SKM-1 (cell line): ENCODE data around the gene EFL1.

Experiments
- DNase-seq: peaks from one replicate; lab custom pipeline; 2025; ENCODE audit not compliant: unreplicated experiment; lab: John Stamatoyannopoulos, UW

Gene EFL1

DNA sequence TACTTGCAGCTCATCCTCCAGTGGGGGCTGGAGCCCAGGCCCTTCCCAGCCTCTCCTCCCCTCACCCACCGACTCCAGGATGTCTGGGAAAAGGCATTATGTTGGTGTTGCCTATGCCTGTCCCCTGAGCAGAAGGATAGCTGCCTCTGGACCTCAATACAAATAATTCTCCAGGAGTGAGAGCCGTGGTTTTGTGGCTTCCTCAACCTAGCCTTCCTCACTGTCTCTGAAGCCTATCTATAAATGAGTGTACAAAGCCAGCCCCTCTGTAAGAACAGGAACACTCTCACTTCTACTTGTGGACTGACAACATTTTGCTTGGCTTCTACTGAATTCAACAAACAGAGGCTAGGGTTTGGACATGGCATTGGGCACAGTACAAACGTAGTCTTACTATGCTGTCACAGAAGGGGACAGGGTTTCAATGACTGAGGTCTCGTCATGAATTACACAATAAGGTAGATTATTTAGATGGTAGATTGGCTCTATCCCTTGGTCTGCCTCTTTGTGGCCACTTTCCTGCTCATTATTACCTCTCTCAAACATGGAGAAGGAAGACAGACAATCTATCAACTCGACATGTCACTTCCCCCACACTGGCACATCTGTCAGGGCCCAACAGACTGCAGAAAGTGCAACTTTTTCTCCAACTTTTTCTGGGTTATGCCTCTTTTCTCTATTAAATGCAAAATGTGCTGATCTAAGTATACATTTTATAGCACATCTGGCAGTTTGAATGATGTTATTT lies 134.0 kb downstream of the EFL1 start:
- DNase-seq, result peak; percentile 44

DNA sequence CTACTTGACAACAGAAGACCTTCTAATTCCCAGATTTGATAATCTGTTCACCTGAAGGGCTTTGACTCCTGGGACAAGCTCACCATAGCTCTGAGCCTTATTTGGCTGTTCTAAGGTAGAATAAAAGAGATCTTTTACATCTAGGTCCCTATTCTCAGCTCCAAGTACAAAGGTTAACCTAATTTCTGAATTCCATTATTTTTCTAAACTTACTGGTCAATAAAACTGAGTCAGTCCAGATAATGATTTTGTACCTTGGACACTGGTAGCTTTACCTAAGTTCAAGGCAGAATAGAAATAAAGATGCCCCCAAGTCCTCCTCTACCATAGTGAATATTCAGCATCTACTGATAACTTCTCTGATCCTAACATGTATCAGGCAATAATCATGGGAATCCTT lies 135.0 kb downstream of the EFL1 start:
- no peak for DNase-seq

DNA sequence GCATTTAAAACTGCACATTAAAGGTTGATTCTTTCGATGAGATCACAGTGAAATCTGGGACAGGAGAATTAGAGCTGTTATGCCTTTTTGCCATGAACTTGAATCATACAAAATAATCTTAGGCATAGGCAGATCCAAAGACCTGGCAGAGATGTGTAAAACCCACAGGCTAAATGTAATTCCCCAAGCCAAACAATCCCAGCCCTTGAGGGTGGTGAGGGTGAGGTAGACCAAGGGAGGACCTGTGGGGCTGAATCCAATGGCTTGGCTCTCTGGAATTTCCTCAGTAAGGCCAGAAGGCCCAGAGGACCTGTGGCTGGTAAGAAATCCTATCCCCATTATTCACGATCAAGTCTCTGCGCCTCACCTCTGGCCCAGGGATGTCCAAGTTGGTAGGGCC lies 136.2 kb downstream of the EFL1 start:
- DNase-seq, result no peak

DNA sequence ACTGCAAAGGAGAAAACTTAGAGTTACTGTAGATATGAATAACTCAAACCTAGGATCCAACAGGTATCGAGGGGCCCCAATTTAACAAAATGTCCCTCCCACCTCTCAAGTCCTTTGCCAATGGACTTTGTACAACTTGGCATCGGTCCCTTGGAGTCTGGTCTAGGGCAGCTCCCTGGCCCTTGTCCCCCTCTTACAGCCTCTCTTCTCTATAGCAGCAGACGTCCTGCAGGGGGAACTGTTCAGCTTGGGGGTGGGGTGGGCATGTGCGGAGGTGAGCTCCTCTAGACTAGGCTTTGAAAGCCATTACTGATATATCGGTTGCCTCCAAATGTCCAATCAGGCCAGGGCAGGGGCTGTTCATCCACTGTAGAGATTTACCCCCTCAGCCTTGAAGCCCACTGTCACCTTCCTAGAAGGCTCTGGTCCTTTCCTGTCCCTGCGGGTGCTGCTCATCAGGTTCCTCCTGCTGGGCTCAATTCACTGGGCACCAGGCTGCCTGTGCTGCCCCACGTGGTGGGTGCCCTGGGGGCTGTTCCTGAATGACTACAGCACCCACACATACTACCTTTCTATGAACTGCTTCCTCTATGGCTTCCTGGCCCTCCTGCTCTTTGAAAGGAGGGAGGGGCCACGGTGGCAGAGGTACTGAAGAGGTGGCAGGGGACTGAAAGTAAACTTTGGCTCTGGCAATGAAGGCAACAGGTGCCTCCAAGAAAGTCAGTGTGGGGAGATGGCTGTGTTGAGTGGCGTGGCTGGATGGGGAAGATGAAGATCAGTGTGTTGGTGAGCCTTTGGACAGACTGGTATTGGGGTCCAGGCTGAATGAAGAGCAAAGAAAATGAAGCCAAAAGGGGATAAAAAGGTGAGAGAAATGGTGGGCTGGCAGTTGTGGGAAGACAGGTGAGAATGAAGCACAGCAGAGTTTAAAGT lies 137.9 kb downstream of the EFL1 start:
- no peak for DNase-seq

DNA sequence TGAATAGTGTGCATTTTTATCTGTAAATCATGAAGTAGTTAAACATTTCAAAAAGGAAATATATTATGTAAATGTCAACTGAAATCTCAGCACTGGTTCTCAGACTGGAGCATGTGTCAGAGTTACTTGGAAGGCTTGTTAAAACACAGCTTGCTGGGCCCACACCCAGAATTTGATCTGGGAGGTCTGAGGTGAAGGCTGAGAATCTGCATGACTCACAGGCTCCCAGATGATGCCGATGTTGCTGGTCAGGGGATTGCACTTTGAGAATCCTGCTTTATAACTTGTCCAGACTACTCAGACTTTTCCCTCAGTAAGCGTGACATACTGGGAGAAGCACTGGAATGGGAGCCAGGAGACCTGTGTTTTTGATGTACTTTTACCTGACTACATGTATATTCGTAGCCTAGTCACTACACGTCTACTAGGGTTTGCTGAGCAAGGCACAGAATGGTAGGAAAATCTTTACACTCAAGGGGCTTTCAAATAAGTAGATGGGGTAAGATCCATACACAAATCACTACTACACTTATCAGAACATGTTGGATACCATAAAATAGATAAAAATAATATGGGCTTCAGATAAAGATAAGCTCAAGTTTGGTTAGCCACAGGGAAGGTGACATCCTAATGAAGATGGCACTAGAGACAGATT lies 139.7 kb downstream of the EFL1 start:
- DNase-seq, result no peak

DNA sequence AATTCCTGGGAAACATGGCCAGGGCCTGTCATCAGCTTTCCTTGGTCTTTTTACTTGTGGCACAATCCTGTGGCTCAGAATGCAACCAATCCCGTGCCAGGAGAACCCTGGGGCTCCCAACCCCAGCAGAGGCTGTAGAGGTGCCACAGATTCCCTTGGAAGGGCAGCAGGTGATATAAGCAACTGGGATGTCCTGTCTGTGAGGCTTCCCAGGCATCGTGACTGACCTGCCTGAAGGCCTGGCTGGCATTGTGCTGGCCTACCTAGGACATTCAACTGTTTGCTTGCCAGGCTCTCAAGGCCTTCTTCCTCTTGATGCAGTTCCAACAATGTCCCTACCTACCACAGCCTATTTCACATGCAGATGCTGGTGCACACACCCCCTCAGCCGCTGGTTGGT lies 144.5 kb downstream of the EFL1 start:
- no peak for DNase-seq

DNA sequence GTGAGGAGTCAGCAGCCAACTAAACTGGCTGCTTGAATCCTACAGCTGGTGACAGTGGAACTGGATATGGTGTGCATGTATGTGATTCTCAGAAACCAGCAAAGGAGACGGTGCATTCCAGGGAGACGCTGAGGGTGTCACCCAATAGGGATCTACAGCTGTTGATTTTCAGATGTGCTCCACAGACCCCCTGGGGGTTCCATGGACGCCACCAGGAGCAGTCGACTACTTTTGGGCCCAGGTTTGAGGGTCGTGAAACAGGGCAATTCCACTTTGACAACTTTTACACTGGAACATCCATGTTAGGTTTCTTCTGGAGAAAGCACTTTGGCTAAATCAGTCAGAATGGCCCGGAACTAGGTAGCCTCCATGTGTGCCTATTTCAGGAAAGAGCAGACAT lies 145.2 kb downstream of the EFL1 start:
- no peak for DNase-seq

DNA sequence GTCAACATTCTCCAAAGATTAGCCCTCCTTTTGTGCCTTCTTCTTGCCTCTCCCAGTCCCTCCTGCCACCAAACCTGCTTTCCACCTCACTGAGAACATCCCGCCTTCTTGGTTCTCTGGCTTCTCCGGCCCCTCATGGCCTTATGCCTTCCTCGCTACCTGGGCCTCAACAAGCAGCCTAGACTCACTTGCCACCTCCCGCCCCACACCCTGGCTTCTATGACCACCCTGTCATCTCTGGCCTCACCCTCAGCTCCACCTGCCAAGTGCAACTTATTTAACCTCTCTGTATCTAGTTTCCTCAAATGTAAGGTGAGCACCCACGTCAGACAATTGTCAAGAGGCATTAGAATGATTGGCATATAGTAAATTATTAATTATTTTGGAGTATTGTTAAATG lies 147.9 kb downstream of the EFL1 start:
- DNase-seq, result no peak

DNA sequence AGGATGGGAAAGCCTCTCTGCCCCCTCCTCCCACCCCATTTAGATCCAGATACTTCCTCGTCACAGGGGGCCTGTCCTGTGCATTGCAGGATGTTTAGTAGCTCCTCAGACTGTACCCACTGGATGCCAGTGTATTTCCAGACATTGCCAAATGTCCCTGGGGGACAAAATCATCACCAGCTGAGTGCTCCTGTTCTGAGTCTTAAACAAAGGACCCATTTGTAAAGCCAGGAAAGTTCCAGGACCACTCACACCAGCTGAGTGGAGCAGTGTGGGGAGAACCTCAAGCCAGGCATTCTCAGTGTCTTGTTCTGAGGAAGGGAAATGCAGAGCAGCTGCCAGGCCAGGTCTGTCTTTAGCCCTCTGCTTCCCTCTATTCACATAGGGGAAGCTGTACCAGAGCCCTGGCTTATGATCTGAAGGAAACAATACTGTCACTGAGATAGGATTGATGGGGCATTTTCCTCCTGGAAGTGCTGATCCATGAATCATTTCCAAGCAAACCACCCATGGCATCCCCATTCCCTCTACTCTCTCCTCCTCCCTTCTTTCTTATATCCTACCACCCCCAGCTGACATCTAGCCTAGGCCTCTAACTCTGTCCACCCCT lies 149.3 kb downstream of the EFL1 start:
- DNase-seq, result no peak

DNA sequence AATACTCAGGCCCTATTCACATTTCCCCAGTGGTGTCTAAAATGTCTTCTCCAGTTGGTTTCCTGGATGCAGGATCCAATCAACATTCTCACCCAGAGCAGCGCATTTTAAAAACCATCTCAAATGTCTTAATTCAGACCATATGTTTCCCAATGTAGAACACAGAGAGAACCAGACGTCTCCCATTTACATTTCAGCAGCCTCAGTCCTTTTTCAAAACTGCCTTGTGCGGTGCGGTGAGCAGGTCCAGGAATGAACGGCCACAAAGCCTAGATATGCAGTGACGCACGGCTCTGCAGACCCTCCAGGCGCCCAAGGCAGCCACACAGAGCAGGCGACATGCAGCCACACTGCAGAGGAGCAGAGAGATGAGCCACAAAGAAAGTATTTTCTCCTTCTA lies 150.6 kb downstream of the EFL1 start:
- no peak for DNase-seq

DNA sequence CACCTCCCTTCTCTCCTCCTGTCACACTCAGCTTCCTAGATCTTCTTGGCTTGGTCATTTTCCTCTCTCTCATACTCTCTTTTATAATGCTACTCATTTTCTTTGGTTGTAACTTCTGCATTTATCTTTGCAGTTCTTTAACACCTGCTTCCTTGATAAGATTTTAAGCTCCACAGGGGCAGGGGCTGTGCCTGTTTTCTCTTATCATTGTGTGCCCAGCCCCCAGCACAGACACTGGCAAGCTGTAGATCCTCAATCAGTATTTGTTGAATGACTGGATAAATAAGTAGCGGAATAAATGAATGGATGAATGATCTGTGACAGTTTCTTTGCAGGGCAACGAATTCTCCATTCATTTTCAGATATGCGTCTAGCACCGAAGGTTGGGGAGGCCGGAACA lies 152.4 kb downstream of the EFL1 start:
- DNase-seq, result no peak

DNA sequence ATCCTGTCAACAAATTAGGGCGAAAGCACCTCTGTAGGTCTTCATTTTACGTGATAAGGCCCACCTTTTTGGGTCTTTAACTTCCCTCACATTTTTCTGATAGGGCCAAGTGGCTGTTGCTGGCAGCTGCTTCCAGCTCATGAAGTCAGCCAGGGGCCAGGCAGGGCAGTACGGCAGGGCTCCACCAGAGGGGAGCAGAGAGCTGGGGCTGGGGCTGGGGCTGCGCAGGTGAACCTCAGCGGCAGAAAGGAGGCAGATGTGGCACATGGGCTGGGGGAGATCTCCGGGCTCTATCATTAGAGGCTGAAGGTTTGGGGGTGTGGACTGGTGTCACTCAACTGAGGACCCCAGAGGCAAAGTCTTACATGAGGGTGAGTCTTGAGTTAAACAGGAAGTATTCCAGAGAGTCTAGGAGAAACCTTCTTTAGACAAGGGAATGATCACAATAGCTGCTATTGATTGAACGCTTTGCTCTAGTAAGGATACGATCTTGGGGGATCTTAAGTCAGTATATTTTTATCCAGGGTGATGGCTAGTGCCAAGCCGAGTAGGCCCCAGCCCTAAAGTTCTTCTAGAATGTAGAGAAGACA lies 153.9 kb downstream of the EFL1 start:
- peak; percentile 17 for DNase-seq

DNA sequence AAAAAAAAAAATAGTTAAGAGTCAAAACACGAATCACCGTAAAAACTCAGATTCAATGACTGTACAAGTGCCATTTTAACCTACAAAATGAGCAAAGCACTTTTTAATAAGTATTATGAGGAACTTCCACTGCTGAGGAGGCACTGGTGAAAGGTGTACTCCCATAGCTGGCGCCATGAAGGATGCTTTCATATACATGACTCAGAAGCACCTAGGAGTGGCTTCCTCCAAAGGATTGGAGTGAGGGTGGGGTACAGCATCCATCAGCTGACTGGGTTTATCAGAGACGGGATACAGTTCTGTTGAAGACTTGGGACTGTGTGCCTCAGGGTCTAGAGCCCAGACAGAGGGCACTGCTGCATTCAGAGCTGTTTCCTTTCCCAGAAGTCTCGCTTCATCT lies 155.9 kb downstream of the EFL1 start:
- DNase-seq, result no peak

DNA sequence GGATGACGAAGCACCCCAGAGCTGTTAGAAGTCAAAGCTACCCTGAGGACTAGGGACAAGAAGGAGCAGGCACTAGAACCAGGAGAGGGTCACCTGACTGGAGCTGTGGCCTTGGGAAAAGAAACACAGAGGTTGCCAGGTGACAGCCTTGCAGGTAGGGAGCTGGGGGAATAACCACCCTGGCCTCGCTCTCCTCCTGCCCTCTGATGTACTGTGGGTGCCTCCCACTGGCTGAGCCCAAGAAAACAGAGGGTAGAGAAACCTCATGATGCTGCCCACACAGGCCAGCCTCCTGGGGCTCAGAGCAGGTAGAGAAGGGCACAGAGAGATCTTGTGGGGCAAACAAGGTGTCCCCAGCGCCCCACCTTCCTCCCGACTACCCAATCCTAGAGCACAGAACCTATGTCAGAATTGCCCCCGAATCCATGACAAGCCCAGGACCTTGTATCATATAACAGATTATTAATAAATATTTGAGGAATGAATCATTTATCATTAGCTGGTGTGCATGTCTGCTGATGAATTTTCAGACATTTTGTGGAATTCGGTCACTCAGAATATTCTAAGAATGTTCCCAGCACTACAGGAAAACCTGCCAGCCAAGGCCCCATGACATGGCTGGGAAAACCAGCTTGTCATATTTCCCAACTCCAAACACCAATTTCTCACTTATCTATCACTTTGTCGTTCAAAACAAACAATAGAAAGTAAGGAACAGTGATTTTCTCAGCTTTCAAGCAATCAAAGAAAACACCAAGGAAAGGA lies 156.9 kb downstream of the EFL1 start:
- DNase-seq, result no peak

DNA sequence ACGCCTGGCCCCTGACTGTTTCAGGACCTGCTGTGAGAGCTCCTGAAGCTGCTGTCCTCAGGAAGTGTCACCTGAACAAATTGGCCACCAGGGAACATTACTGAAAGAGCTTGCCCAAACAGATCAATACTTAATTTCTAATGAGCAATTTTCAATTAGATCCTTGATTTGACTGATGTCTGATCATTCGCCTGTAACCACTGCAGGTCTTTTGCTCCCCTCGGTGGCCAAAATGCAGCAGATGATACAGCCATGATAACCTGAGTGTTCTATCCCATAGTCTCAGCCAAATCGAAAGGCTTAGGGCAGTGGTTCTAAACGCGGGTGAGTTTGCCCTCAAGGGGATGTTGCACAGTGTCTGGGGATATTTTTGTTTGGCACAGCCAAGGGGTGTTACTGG lies 159.1 kb downstream of the EFL1 start:
- no peak for DNase-seq

DNA sequence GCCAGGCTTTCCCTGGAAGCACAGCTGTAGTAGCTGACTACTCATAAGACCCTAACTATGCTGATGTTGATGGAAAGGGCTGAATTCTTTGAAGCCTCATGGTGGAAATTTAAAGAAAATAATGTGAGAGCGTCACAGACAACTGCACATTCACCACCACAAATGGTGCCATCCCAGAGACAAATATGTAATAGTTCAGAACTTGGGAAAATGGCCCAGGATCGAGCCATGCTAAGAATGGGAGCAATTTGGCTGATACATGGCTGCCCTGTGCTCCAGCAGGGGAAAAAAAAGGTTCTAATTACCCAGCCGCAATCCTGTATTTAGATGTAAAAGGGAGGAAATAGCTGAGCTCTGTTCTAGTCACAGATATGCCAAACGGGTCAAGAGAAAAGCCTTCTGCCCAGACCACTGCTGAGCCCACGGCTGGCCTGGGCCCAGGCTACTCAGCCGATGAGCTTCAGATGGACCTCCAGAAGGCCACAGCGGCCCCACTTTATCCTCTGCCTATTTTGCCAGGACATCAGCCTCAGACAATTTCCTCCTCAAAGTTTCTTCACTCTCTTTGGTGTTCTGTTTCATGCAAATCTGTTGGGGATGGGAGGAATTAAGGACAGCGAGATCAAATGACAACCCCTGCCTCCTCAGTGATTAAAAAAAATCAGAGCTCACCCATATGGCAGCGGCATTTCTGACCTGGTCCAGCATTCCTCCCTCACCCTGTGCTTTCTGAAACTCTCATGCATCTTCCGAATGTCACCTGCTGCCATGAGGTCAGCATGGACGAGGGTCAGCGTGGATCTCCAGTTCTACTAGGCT lies 162.2 kb downstream of the EFL1 start:
- DNase-seq, result no peak

DNA sequence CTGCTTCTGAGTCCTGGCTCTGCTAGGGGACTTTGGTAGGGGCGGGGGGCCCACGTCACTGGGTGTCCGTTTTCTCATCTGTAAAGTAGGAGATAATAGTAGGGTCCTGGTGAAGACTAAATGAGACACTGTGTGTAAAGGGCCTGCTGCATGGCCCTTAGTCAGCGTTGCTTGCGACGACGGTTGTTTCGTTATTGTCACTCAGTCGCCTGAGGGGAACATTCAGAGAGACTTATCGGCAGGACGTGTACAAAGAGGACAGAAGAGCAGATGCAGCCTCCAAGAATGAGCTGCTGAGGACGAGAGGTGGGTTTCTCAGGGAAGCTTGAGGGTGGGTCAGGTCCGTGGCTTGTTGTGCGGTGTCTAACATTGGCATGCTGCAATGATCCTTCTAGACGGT lies 163.9 kb downstream of the EFL1 start:
- DNase-seq, result no peak

DNA sequence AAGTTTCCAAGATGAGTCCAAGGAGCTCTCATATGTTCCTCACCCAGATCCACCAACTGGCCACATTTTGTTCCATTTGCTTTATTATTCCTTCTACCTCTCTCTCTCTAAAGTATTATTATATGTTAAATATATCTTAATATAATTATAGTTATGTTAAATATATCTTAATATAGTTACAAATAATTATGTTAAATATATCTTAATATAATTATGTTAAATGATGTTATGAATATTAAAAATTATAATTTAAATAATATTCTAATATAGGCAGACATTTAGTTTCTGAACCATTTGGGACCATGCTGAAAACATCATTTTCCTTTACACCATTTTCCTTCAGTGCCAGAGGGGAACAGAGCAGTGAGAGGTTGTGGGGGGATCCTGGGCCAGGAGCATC lies 166.7 kb downstream of the EFL1 start:
- DNase-seq, result no peak

DNA sequence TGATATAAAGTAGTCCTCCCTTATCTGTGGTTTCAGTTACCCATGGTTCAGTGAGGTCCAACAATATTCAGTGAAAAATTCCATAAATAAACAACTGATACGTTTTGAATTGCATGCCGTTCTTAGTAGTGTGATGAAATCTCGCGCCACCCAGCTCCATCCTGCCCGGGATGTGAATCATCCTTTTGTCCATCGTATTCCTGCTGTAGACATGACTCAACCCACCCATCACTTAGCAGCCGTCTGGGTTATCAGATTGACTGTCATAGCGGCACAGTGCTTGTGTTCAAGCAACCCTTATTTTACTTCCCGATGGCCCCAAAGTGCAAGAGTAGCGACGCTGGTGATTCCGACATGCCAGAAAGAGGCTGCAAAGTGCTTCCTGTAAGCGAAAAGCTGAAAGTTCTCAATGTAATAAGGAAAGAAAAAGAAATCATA lies 168.7 kb downstream of the EFL1 start:
- DNase-seq, result no peak
